NCI-H446 treated with DMSO at 0.1 percent for 48 hours (cell line): Measurements from ENCODE around the gene MRNIP.

Experiments used
- DNase-seq: peaks from one replicate; lab custom pipeline; 2025; lab: John Stamatoyannopoulos, UW

Gene MRNIP

DNA sequence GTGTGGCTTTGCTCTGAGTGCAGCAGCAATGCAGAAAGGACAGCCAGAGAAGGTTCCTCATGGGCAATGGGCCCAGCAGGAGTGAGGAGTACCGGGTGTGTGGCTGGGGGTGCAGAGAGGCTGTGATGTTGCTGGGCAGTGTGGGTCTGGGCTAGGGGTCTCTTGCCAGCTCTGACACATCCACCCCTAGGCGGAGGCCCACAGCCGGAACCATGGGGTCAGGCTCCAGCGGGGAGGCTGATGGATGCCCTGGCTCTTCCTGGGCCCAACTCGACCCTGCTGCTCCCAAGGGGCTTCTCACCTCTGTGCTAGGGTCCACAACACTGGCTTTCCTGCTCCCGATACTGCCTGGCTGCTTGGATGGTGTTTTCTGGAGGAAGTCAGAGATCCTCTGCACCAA is 29.2 kb upstream of the MRNIP start:
- no peak for DNase-seq

DNA sequence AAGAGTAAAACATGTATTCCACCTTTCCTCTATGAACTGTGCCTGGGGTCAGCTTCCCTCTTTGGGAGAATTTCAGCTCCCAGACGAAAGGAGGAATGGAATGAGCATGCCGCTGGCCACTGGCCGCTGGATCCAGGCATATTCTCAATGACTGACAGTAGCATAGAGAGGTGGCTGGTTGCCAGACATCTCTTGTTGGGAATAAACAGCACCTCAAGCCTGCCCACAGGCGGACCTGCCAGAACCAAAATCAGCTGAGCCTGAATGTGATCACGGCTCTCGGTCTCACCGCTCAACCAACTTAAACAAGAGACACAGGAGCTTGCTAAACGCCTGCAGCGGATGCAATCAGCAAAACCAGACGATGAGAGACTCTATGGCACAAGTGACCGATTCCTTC is 28.5 kb upstream of the MRNIP start:
- no peak for DNase-seq

DNA sequence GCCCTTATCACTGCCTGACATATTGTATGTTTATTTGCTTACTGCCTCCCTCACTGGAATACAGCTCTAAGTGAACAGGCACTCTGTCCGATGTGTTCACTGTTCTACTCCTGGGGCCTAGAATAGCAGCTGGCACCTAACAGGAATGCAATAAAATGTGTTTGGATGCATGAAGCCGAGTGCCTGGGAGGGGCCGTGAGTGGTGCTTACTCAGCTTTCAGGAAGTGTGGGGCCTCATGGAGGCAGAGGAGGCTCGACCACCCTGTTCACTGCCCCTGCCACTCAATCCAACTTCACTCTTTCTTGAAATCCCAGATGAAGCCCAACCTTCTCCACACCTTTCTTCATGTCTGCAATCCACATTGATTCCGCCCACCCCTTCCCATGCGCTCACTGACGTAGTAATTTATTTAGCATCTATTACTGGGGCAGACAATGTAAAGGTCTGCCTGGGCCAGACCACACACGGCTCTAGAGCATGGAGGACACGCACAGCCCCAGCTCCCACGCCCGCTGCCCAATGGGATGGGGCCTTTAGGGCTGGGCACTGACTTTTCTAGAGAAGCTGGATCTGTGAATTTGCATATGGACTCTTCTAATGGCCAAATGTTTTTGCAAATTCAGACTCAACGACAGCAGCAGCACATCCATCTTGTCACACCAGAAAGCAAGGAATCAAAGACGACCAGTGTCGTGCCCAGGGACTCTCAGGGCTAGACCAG is 27.7 kb upstream of the MRNIP start:
- no peak for DNase-seq

DNA sequence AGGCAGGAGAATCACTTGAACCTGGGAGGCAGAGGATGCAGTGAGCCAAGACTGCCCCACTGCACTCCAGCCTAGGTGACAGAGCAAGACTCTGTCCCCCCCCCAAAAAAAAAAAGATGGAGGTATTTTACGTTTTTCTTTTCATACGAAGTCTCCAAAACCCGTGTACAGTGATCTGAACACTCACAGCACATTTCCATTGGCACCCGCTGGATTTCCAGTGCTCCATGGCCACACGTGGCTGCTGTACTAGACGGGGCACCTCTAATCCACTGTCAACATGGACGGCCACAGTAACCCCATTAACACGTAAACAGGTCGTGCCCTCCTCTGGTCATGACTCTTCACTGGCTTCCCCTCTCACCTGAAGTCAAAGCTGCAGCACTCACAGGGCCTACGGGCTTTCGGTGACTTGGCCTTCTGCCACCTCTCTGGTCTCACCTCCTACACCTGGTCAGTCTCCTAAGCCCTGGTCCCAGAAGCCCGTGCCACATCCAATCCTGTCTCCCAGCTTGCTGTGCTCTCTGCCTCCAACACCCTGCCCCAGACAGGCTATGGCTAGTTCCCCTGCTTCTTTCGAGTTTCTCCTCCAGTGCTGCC is 27.0 kb upstream of the MRNIP start:
- DNase-seq = no peak

DNA sequence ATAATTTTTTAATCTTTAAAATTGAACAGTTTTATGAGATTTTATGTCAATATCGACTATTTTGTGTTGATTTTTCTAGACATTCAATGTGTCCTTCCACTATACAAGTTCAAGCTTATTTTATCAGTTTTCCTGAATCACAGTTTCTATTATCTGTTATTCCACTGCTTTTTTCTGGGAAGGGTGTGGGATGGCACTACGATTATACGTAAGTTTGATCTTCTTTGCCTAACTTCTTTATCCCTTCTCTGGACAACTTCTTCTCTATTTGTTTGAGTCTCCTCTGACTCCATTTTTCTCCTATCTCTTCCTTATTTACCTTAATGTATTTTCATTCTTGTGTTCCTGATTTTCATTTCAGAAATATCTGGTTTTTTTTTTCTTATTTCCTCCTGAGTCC is 24.5 kb upstream of the MRNIP start:
- DNase-seq = no peak

DNA sequence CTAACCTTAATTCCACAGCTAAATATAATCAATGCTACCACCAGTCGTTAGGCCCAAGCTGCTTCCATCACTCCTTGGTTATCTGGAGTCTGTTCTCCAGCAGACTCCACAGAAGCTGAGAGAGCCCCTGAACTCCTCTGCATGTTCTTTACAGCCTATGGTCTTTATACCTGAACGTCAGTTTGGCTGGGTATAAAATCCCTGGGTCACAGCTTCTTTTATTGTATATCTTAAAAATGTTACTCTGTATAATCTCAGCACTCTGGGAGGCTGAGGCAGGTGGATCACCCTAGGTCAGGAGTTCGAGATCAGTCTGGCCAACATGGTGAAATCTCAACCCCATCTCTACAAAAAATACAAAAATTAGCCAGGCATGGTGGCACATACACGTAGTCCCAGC is 23.7 kb upstream of the MRNIP start:
- no peak for DNase-seq

DNA sequence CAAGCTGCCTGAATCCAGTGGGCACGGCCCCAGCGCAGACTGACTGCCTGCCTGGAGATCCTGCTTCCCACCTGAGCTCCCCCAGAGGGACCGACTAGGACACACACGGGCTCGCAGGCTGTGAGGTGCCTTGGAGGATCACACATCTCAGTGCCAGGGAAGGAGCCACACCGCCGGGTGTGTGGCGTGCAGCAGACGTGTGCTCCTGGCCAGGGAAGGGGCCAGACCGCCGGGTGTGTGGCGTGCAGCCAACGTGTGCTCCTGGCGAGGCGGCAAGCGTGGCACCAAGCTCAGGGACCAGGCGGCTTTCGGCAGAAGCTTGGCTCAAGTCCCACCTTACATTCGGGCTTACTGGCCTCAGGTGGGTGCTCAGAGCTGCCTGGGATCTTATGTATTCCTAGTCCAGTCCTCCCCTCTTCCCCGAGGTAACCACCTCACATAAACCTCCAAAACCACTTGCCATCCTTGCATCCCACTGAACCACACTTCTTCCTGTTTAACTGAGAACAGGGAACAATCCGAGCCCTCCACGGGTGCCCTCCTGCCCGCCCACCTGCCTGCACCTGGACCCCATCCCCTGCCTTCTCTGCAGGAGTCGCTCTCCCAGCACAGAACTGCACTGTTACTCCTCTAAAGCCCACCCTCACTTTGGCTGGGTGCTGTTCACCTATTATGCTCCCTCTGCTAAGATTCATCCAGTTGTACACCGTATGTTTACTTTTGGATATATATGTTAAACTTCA is 22.4 kb upstream of the MRNIP start:
- DNase-seq = no peak

DNA sequence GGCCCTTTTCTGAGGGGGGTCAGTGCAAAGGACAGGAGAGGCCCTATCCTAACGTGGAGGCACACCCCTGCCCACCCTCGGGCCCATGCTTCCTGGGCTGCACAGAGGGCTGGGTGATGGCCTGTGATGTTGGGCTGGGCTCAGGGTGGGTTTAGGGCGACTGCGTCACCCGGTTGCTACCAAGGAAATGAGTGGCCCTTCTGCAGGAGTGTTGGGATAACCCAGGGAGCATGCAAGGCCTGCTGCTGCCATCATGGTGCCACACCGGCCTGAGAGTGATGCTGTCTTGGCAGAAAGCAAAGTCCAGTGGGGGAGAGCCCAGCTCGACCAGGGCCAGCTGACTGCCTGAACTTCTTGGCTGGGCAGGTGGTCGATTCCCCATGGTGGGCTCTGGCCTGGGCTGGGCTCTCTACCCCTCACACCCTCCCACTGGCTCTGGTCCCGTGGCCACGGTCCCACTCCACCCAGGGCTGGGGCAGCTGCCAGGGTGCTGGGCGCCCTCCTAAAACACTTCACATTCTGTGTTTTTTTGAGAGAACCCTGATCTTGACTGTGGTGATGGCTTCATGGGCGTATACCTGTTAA is 21.5 kb upstream of the MRNIP start:
- no peak for DNase-seq

DNA sequence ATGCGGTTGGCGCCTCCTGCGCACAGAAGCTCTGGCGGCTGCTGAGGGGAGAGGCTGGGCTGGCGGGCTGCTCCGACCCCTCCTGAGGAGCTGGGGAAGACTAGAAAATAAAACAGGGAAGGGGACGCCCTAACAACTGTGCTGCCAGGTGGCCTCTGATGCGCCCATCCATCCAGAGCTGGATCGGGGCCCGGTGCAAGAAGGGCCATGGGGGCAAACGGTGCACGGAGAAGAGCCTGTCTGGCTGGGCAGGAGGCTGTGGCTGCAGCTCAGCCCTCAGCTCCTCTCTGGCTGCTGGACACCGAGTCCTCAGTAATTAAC is 21.0 kb upstream of the MRNIP start:
- DNase-seq = no peak

DNA sequence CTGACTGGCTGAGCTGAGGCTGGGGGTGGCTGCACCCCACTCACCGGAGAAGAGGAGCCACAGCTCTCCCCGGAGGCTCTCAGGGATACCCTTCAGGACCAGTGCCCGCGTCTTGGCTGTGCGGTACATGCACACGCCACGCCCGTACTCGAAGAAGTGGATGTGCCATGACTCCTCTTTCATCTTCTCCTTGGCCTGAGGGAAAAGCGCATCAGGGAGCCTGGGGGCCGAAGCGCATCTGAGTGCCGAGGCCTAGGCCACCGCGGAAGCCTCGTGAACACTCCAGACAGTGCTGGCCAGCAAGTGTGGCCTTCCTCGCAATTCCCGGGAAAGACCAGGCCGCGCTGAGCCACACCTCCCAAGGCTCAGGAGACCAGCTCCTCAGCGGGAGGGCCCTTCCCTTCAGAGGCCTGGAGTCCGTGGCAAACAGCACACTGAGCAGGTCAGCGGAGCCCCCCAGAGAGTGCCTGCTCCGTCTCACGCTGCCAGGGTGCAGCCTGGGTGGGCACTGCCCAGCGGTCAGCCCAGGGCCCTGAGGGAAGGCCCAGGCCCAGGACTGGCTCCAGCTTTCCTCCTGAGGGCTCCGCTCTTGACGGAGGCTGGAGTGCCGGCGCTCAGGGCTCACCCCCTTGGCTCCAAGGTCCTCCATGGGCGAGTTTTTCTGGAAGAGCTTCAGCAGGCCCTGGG is 20.5 kb upstream of the MRNIP start:
- no peak for DNase-seq

DNA sequence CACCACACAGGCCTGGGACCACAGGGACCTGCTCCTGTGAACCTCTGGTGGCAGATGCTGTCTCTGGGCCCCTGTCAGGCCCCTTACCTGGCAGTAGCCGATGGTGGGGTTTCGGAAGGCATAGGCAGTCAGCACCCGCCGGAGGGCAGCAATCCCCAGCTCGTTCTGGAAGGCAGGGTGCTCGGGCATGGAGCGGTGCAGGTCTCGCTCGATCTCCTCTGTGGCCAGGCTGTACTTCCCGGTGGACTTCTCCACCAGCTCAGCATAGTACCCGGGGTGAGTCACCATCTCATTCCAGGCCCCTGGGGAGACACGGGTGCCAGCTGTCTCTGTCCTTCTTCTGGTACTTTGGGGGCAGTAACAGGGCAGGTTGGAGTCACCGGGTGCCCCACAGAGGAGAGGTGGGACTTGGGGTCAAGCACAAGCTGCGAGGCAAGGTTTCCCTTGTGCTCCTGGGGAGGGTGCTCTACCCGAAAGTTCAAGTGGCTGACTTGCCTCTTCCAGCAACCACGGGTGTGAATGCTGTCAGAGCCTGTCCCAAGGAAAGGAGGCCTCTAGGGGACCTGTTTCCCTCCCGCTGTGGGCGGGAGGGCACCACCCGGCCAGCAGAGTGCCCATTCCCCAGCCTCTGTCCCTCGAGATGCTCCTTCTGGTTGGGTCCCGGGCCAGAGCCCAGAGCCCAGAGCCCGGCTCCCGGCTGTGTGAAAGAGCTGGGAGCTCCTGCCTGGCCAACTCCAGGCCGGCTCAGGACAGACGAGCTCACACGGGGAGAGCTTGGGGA is 19.8 kb upstream of the MRNIP start:
- DNase-seq = no peak

DNA sequence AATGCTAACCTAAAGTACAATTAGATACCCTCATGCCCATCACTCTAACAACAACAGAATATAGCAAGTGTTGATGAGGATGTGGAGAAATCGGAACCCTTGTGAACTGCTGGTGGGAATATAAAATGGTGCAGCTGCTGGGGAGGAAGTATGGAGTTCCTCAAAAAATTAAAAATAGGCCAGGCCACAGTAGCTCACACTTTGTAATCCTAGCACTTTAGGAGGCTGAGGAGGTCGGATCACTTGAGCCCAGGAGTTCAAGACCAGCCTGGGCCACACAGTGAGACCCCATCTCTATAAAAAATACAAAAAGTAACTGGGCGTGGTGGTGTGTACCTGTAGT is 18.0 kb upstream of the MRNIP start:
- no peak for DNase-seq

DNA sequence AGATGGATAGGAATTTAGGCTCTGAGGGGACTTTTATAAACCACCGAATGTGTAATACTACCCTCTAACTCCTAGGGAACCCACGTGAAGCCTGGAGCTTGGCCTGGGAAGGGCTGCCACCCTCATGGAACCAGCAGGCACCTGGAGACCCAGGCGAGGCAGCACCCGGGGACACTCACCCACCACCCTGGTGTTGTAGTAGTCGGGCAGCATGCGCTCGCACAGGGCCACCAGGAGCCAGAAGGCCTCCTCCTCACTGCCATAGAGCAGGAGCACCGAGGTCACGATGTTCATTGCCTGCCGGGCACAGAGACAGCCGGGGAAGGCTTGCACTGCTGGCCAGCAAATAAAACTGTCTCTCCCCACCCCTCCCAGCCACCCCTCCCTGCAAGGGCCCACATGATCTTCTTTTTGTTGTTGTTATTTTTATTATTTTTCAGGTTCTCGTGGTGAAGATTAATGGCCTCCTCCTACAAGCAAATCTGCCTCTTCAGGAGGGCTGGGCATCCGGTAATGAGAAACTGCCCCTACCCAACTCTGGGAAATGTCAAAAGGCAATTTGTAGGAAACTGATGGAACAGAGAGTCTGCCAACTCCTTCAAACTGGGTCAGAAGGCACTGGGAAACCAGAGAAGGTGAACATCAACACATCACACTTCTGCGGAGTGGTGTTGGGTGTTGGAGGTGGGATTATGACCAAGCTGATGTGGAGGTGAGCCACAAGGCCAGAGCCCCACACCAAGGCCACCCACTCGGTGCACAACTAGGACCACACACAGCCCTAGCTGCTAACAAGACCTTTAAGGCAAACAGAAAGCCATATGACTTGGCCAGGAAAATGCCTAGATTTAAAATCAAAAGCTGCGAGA is 17.4 kb upstream of the MRNIP start:
- DNase-seq = no peak

DNA sequence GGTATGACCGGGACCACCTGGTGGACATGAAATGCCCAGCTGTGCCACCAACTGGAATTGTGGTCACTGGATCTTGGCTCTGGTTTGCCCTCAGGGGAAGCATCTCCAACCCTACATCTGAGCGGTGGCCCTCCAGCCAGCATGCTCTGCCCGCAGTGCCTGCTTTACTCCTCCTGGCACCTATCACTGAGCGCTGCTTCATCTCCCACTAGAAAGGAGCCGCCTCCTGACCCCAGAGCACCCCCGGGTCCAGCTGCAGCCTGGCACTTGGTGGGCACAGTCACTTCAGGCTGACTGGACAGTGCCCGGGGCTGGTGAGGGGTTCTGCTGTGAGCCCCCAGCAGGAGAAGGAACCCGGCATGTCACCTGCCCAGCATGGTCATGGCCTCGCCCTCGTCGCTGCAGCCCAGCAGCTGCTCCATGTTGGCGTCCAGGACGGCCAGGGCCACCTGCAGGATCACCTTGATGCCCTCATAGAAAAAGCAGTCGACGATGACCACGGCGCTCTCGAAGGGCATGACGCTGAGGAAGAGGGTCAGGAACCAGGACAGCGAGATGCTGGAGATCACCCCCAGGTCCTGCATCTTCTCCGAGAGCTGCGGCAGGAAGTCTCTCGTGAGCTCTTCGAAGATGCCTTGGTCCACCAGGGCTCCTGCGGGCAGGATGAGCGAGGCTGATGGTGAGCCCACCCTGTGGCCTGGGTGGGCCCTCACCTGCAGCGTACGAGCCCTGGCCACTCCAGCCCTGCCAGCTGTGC is 16.1 kb upstream of the MRNIP start:
- DNase-seq = no peak

DNA sequence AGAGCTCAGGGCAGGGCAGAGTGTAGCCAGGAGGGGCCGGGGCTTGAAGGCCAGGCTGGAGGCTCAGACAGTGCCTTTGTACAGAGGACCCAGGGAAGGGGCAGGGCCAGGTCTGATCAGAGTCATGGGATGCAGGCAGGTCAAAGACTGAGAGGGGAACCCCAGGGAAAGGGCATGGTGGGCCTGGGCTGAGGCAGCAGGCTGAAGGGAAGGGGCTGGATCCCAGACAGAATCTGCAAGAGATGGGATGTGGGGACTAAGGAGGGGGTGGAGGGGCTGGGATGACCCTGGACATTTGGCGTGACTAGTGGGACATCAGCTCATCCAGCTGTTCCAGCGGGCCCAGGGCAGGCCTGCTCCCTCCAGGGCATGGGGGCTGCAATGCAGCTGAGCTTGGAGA is 15.5 kb upstream of the MRNIP start:
- DNase-seq = no peak

DNA sequence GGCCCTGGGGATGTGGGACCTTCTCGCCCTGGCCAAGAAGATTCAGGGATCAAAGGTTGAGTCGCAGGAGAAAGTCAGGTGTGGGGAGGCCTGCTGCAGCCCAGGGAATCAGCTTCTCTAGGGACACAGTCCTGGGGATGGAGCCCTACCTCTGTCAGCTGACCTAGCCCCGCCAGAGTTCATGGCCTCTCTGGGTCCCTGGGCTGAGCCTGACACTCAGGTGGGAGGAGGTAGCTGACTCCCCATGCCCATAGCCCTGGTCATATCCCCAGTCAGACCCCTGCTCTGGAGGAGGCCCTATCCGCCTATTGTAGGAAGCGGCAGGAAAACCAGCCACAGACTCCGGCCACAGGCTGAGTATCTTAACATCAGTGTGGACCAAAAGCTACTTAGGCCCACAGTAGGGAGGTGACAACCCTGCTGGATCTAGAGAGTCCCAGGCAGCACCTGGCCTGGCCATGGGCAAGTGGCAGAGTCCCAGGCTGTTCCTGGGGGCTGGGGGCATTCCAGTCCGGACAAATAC is 15.0 kb upstream of the MRNIP start:
- DNase-seq = no peak

DNA sequence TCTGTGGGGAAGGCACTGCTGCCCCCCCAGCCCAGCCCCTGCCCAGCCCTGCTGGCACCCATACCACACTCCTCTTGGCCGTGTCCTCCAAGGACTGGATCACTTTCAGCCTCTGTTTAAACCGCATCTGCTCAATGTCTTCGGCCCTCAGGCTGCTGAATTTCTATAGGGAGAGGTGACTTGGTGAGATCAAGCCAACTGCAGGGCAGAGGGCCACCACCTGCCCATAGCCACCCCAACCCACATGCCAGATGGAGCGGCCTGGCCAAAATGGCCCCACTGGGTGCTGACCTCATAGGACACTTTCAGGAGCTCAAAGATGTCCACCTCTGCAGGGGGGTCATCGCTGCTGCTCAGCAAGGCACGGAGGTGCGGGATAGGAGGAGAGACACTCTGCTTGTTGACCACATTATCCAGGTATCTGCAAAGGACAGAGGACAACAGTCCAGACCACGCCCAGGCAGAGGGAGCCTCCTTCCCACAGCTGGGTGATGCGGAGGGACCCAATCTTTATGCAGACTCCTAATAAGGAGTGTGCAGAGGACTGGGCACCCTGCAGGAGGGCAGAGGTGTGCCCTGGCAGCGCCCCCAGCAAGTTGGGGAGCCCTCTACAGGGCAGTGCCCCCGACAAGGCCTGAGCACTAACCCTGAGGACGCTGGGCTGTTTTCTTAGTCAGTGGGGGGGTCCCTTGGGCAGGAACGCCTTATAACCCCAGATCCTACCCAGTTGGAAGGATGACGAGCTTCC is 14.4 kb upstream of the MRNIP start:
- no peak for DNase-seq

DNA sequence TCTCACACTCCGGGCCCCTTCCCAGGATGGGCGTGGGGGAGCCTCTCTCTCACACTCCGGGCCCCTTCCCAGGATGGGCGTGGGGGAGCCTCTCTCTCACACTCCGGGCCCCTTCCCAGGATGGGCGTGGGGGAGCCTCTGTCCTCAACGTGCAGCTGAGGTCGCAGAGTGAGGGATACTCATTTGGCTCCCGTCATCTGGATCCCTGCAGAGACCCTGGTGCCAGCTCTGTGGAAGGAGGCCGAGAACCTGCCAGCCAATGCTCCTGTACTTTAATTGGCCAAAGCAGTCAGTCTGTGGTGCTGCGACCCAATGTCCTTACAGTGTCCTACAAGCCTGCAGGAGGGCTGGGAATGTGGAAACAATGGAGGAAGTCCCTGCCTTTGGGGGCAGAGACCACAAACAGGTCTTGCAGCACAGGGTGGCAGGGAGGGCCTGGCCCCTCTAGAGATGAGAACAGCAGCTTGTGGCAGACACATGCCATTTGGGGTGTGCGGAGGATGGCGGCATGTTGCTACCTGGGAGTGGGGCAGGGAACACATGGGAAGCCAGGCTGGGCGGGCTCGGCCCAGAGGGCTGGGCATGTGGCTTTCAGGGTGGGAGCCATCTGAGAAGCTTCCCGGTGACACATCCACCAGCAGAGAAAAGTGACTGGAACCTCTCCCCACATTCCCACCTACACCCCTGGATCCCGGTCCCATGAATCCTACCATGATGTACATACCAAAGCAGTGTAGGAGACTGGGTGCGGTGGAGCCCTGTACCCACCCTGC is 13.6 kb upstream of the MRNIP start:
- DNase-seq = no peak
